Astrocyte of the cerebellum (primary cell): ENCODE data around the gene ABL1.

Experiments used
- DNase-seq: peaks from one replicate; pipeline ENCODE4 v3.0.0-alpha.2; 2011; ENCODE audit warnings: low read depth
- H3K4me3 ChIP-seq: 2 replicates; pipeline ENCODE4 v1.5.1; 2011; ENCODE audit warnings: mild to moderate bottlenecking, low read depth, low read length, moderate library complexity
- CTCF ChIP-seq: IDR thresholded peaks from 2 replicates; pipeline ENCODE4 v1.5.1; 2012; ENCODE audit warnings: low read length, low read depth, moderate library complexity, mild to moderate bottlenecking; ENCODE audit errors: missing control alignments
- in situ Hi-C: cut with HindIII; loops from 2 replicates; pipeline ENCODE4 v1.10.0; 2017; ENCODE audit warnings: low sequenced_read_pairs

ABL1 gene

DNA sequence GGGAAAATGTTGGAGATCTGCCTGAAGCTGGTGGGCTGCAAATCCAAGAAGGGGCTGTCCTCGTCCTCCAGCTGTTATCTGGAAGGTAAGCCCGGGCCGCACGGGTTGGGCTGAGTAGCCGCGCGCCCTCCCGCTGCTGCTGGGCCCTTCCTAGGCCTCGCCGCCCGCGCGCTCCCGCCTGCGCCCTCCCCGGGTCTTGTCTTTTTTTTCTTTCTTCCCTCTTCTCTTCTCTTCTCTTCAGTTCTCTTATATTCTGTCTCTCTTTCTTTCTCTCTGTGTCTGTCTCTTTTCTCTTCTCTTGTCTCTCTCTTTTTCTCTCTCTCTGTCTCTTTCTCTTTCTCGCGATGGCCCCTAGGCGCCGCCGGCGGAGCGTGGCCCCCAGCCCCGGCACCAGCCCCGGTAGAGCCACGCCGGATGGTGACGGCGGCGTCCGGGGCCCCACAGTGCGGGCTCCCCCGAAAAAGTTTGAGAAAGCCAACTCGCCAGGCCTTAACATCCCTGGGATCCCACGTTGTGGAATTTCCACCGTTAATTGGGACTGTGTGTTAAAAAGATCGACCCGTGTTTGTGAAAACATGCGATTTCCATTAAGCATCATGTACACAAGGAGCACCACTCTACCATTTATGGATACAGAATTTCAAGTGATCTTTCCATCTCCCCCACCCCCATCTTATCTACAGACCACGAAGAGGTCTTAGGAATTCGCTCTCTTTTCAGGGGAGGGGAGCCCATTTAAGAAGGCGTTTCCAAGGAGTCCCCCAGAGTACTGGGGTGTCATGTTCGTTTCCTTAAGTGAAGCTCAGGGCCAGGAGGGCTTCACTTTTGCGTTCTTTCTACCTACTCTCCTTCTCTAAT, 616 bp downstream of the ABL1 start:
- in situ Hi-C loops, result no loop called here
- DNase-seq, result no peak
- no peak for TF ChIP-seq CTCF
- H3K4me3 ChIP-seq, result peak overlapping the region; percentile 83

- in situ Hi-C loops, result no loop called here
- no peak for TF ChIP-seq CTCF
- no peak for DNase-seq
- H3K4me3 ChIP-seq, result peak overlapping the region; percentile 83
Measured at GRCh38 chr9:130837002-130837511, 2.0 kb downstream of the ABL1 start.

DNA sequence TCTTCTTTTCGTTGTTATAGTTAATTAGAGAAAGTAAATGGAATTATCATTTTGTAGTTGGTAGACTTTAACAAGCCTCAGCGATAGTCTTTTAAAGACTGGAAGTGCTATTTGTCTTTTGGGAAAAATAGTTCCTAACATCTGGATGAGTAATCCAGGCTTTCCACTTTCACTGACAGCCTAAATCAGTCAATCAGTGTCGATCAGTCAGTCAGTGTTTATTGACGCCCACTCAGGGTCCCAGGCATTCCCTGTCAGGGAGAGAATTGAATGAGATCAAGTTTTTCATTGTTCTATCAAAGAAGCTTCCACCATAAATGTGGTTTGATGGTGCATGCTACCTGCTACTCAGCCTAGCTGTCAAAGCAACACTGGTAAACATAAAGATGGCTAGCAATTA, 2.6 kb downstream of the ABL1 start:
- TF ChIP-seq CTCF, result no peak
- in situ Hi-C loops, result no loop called here
- H3K4me3 ChIP-seq, result peak overlapping the region; percentile 83
- no peak for DNase-seq

- no peak for TF ChIP-seq CTCF
- in situ Hi-C loops, result no loop called here
- DNase-seq, result no peak
- no peak overlapping the region for H3K4me3 ChIP-seq
Measured at GRCh38 chr9:130839132-130840111, 4.4 kb downstream of the ABL1 start.

GRCh38 chr9:130842545-130842944, 7.5 kb downstream of the ABL1 start:
- DNase-seq, result no peak
- in situ Hi-C loops, result no loop called here
- TF ChIP-seq CTCF, result no peak
- H3K4me3 ChIP-seq, result no peak overlapping the region

GRCh38 chr9:130843049-130843908, 8.2 kb downstream of the ABL1 start:
- TF ChIP-seq CTCF, result no peak
- no peak overlapping the region for H3K4me3 ChIP-seq
- in situ Hi-C loops, result no loop called here
- no peak for DNase-seq
